Hypothalamus (tissue), 51 donors: ENCODE results near the gene ZNF792.
"Not testable (repeated sequence)": the region's sequence is repeated elsewhere in the genome, so short reads cannot be mapped to it uniquely, and the experiment has no call there.

Source experiments
- DNase-seq, 51 donors: peaks; one replicate each; lab custom pipeline; 2025; lab: John Stamatoyannopoulos, UW

ZNF792 gene

GRCh38 chr19:34999498-35000337 is 35.7 kb upstream of the ZNF792 start, which contains the start of gene GRAMD1A:
Gene GRAMD1A, plus strand, starts transcription at chr19:35000323. Its CDS starts 156 bp downstream, at chr19:35000479.
- DNase-seq = peak; percentile 27 to 87 (median 75)

GRCh38 chr19:34998777-34999497 is 34.9 kb upstream of the ZNF792 start:
- DNase-seq = no peak

- not testable (repeated sequence) for DNase-seq
These were observed 34.2 kb upstream of the ZNF792 start for GRCh38 chr19:34998224-34998623.

DNA sequence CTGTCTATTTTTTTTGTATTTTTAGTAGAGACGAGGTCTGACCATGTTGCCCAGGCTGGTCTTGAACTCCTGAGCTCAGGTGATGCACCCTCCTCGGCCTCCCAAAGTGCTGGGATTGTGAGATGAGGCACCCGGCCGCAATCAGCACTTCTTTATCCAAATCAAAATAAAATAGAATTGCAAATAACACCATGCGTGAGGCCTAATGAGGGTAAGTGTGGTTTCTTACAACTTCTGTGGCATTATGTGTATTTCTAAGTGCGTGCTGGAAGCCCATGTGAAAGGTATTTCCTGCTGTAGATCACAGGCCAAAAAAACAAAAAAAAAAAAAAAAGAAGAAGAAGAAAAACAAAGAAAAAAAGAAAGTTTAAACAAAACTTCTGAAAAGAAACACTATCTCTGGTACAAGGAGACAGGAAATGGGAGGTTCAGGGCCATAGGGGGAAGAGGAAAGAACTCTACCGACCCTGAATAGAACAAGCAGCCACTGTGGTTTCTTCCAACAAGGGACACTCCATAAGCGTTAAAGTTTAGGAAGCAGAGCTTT is 33.1 kb upstream of the ZNF792 start:
- no peak for DNase-seq

DNA sequence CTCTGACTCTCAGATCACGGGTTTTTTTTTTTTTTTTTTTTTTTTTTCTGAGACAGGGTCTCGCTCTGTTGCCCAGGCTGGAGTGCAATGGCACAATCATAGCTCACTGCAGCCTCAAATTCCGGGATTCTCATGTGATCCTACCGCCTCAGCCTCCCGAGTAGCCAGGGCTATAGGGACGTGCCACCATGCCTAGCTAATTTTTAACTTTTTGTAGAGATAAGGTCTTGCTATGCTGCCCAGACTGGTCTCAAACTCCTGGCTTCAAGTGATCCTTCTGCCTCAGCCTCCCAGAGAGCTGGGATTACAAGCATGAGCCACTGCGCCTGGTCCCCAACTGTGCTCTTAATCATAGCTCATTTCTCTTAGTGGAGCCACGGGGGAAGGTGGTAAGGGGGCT is 31.5 kb upstream of the ZNF792 start:
- no peak for DNase-seq

- no peak for DNase-seq
These were observed 30.9 kb upstream of the ZNF792 start for GRCh38 chr19:34994643-34995541.

GRCh38 chr19:34994286-34994642 is 30.2 kb upstream of the ZNF792 start:
- DNase-seq = no peak

- DNase-seq = not testable (repeated sequence)
These were observed 28.6 kb upstream of the ZNF792 start for GRCh38 chr19:34992582-34992981.

GRCh38 chr19:34991542-34992333 is 27.7 kb upstream of the ZNF792 start:
- no peak for DNase-seq

DNA sequence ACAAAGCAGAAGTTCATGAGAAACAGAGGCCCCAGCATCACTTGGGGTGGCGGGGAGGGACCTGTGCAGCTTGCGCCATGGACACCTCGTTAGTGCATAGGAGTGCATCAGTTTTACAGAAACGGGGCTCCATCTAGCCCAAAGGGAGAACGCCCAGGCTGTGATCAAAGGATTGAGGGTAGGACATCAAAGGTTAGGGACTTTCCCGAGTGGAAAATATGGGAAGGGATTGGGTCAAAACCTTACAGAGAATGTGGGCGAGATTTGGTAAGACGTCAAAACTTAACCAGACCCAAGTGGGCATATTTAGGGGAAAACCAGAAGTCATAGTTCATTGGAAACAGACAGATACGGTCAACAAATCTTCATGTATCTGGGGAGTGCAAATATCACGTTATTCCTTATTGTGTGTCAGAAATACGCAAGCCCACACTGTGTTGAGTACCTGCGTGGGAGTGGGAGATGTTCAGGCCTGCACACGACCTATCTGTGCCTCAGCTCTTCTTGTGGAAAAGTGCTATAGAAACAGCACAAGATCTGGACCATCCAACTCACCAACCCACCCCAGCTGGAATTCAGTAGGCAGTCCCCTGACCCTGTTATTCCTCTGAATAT is 26.7 kb upstream of the ZNF792 start:
- no peak for DNase-seq

DNA sequence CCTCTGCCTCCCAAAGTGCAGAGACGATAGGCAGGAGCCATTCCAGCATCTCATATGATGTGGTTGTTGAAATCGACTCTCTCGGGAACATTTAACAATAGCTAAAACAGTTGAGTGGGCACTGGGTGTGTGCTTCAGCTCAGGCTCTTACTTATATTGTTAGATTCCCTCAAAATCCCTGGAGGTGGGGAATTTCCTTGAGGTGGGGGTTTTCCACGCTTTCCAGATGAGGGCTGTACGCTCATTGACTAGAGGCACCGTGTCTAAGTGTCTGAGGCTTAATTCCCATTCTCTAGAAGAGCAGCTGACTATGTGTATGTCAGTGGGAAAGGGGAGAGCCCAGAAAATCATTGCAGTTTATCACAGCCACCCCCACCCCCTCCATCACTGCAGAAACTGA is 25.3 kb upstream of the ZNF792 start:
- DNase-seq = no peak

GRCh38 chr19:34988119-34988518 is 24.1 kb upstream of the ZNF792 start:
- DNase-seq = no peak

DNA sequence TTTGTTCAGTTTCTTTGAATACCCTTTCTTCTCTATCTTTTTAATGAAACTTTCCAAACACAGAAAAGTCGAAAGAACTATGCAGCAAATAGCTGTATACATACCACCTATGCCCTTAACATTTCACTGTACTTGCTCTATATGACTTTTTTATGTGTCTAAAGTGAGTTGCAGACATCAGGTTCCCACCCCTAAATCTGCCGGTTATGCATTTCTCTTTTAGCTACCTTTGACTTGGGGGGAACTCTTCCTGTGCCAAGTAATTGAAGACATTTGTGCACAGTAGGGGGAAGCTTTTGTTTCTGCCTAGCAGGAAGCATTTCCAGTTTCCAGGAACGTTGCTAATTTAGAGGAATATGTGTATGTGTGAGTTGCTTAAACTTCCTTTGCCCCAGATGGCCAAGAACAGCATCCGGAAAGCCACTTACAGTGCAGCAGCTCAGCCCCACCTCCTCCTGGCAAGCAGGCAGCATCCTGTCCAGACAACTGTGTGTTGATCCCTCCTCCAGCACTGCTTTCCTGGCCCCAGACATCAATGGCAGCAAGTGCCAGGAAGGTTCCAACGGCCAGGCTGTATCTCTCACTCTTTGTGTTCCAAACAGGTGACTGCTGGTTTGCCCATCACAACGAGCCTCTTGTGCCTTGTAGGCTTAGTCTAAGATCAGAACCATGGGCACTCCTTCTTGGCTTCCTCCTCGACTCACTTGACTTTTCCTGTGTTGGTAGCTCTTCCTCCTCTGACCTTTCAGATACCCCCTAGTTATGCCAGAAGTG is 21.4 kb upstream of the ZNF792 start:
- no peak for DNase-seq

GRCh38 chr19:34984287-34984686 is 20.3 kb upstream of the ZNF792 start:
- DNase-seq = no peak

- no peak for DNase-seq
These were observed 19.8 kb upstream of the ZNF792 start for GRCh38 chr19:34983786-34984185.

GRCh38 chr19:34982275-34982674 is 18.2 kb upstream of the ZNF792 start:
- no peak for DNase-seq

DNA sequence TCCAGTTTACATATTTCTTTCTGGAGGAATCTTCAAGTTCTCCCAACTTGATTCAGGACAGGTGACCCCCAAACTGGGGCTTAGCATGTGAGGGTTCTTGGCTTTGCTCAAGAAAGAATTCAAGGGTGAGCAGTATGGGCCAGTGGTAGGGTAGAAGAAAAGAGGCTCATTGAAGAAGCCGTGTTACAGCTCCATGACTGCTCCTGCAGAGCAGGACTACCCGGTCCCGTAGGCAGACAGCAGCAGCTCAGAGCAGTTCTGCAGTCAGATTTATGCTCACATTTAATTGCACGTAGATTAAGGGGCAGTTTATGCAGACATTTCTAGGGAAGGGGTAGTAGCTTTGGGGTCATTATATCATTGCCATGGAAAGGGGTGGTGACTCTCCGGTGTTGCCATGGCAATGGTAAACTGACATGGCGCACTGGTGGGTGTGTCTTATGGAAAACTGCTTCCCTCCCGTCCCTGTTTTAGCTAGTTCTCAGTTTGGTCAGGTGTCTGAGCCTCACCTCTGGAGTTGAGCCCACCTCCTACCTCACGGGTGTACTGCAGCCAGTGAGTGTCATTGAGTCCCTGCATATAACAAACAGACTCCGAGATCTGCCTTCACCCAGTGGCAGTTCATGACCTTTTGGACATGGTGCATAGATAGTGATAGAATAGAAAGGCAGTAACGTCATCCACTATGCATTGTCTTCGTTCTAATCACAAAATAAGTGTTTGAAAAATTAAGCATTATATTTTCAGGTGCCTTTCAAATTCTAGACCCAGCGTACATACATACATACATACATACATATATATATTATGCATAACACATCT is 16.0 kb upstream of the ZNF792 start:
- DNase-seq = no peak

DNA sequence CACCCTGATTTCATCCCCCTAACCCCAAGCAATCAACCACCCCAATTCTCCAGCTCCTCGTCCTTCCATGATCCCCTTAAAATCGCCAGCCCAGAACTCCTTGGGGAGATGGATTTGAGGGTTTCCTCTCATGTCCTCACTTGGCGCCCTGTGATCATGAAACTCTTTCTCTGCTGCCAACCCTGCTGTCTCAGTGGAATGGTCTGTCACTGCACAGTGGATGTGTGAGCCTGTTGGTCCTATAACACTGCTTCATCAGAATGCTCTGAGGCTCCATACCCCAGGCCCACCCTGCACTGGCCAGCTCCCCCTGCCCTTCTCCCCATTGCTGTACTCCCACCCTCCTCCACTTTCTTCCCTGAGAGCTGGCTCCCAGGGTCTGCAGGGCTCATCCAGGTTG is 12.6 kb upstream of the ZNF792 start:
- no peak for DNase-seq
